B cell (primary cell): ENCODE results near the gene GALNT18. TPM values are rescaled to one million over a fixed set of nuclear protein-coding genes. Genes with fewer than 3 reads are reported as not detected.

Experiments used
- ATAC-seq: fragments of 200-7000 bp; cut with Tn5 transposase; one replicate; pipeline ENCODE4 v1.10.0; 2021; ENCODE audit warnings: low read depth, mild to moderate bottlenecking, moderate number of reproducible peaks, moderate library complexity
- CTCF ChIA-PET: fragments of 350-600 bp; sonication (Branson Sonifier 250); formaldehyde crosslinking; loops from one replicate; lab custom pipeline; 2021; ENCODE audit warnings: antibody characterized with exemption, inconsistent platforms; lab: Charles Lee
- POLR2A ChIA-PET: fragments of 350-600 bp; sonication (Branson Sonifier 250); formaldehyde crosslinking; loops from one replicate; lab custom pipeline; 2021; ENCODE audit warnings: antibody characterized with exemption; lab: Charles Lee
- DNase-seq: peaks from one replicate; pipeline ENCODE4 v3.0.0; 2013
- H2AFZ ChIP-seq: 2 replicates; pipeline ENCODE4 v1.6.1; 2012; ENCODE audit warnings: mild to moderate bottlenecking, low read depth, low read length; ENCODE audit not compliant: insufficient read depth, poor library complexity, severe bottlenecking
- H3K27ac ChIP-seq, 2 donors: 1 replicate in 1 of 2; 2 replicates in 1 of 2; pipeline ENCODE4 v1.5.1; 2012 to 2013; ENCODE audit warnings: low read length in 2 of 2, mild to moderate bottlenecking in 2 of 2, moderate library complexity in 1 of 2
- H3K27me3 ChIP-seq, 4 experiments: fragments of 200-600 bp in 1 of 4; sonication (generic) in 1 of 4; replicated peaks in 1 of 4; 1 replicate in 2 of 4; 2 replicates in 2 of 4; pipeline versions ENCODE4 v1.6.1 to v1.7.0; 2013 to 2016; ENCODE audit warnings: low read length in 3 of 4, mild to moderate bottlenecking in 2 of 4, mixed read lengths in 1 of 4, moderate library complexity in 1 of 4; ENCODE audit not compliant: insufficient read depth in 4 of 4, control insufficient read depth in 3 of 4; ENCODE audit errors: control extremely low read depth in 1 of 4
- H3K36me3 ChIP-seq, 2 experiments: replicated peaks in 1 of 2; 1 replicate in 1 of 2; 2 replicates in 1 of 2; pipeline versions ENCODE4 v1.6.1 to v1.7.1; 2013; ENCODE audit warnings: low read length in 1 of 2; ENCODE audit not compliant: insufficient read depth in 2 of 2, control insufficient read depth in 1 of 2; ENCODE audit errors: control extremely low read depth in 1 of 2, extremely low read depth in 1 of 2
- H3K4me1 ChIP-seq, 2 donors: fragments of 200-600 bp in 1 of 2; sonication (generic) in 1 of 2; 1 replicate in 1 of 2; 2 replicates in 1 of 2; pipeline versions ENCODE4 v1.5.1 to v1.6.1; 2013 to 2017; ENCODE audit warnings: low read length in 2 of 2; ENCODE audit not compliant: control insufficient read depth in 2 of 2, insufficient read depth in 2 of 2
- H3K4me2 ChIP-seq: replicated peaks from 2 replicates; pipeline ENCODE3; 2012; ENCODE audit warnings: mild to moderate bottlenecking, low read depth, low read length; ENCODE audit not compliant: poor library complexity, severe bottlenecking
- H3K4me3 ChIP-seq, 5 experiments: fragments of 200-600 bp in 1 of 5; sonication (generic) in 1 of 5; 1 replicate in 3 of 5; 2 replicates in 2 of 5; pipeline versions ENCODE4 v1.5.1 to v1.7.0; 2011 to 2016; ENCODE audit warnings: low read length in 4 of 5, mild to moderate bottlenecking in 4 of 5, low read depth in 2 of 5, control low read depth in 1 of 5, moderate library complexity in 1 of 5; ENCODE audit not compliant: insufficient read depth in 1 of 5; ENCODE audit errors: control extremely low read depth in 1 of 5, extremely low read depth in 1 of 5
- H3K79me2 ChIP-seq: fragments of 200-600 bp; sonication (generic); one replicate; pipeline ENCODE4 v1.6.0; 2016; ENCODE audit warnings: low read length; ENCODE audit not compliant: control insufficient read depth, insufficient read depth
- H3K9ac ChIP-seq: fragments of 200-600 bp; sonication (generic); 2 replicates; pipeline ENCODE4 v1.6.1; 2017; ENCODE audit warnings: mild to moderate bottlenecking, low read length, moderate library complexity
- H3K9me3 ChIP-seq, 3 donors: one replicate each; pipeline versions ENCODE4 v1.6.1 to v1.7.1; 2013; ENCODE audit warnings: low read length in 2 of 3; ENCODE audit not compliant: control insufficient read depth in 2 of 3, insufficient read depth in 1 of 3; ENCODE audit errors: control extremely low read depth in 1 of 3
- H4K20me1 ChIP-seq: 2 replicates; pipeline ENCODE4 v1.6.0; 2012; ENCODE audit warnings: mild to moderate bottlenecking, low read length; ENCODE audit not compliant: insufficient read depth, control insufficient read depth, poor library complexity, severe bottlenecking
- H3K27ac Mint-ChIP-seq: one replicate; pipeline ENCODE4 v1.8.0; 2021; ENCODE audit warnings: mixed read lengths
- H3K27me3 Mint-ChIP-seq: one replicate; pipeline ENCODE4 v1.8.0; 2021; ENCODE audit warnings: mixed read lengths
- H3K4me1 Mint-ChIP-seq: one replicate; pipeline ENCODE4 v1.8.0; 2021; ENCODE audit warnings: mixed read lengths
- H3K4me3 Mint-ChIP-seq: one replicate; pipeline ENCODE4 v1.8.0; 2021; ENCODE audit warnings: mixed read lengths
- H3K9me3 Mint-ChIP-seq: one replicate; pipeline ENCODE4 v1.8.0; 2022; ENCODE audit warnings: mixed read lengths; ENCODE audit not compliant: insufficient read depth
- CTCF ChIP-seq: fragments of 200-600 bp; IDR thresholded peaks from one replicate; pipeline ENCODE4 v1.8.0; 2022; ENCODE audit warnings: antibody characterized with exemption, mild to moderate bottlenecking
- EZH2 ChIP-seq: IDR thresholded peaks from 2 replicates; pipeline ENCODE4 v1.6.1; 2012; ENCODE audit warnings: borderline replicate concordance, low read depth, mild to moderate bottlenecking, moderate library complexity, low read length; ENCODE audit not compliant: insufficient read depth, poor library complexity, severe bottlenecking
- WGBS: methylation state at CpG from one replicate; pipeline ENCODE4 v1.1.5; 2013; ENCODE audit warnings: missing lambda C conversion rate; ENCODE audit not compliant: insufficient coverage; 5-methylcytosine and 5-hydroxymethylcytosine counted together
- intact Hi-C: fragments of 100-400 bp; cut with micrococcal nuclease; formaldehyde crosslinking; loops from one replicate; pipeline ENCODE4 v1.10.0; 2022
- polyA plus RNA-seq: library from polyadenylated mRNA; depleted of rRNA; stranded (reverse); fragments of >200 nt; gene quantifications from 2 replicates; pipeline ENCODE4 v1.2.3, GENCODE V29; 2012
- total RNA-seq, 2 donors: library from RNA; stranded (reverse); fragments of 120-200 nt in 1 of 2; gene quantifications; 1 replicate in 1 of 2; 2 replicates in 1 of 2; pipeline versions ENCODE4 v1.2.3 to v1.2.4, GENCODE V29; 2013 to 2022

Gene GALNT18
- total and polyA plus RNA-seq, 2 donors (not counting 1 experiment from before 2014, with no cell fraction given), result not detected

GRCh38 chr11:11426226-11426952 lies 195.4 kb downstream of the GALNT18 start:
- 82% methylated on average over 4 of the region's 4 CpGs for WGBS
- H2AFZ ChIP-seq, result no peak overlapping the region
- no peaks in the 10 kb centered on the region for H3K9me3 ChIP-seq
- Mint-ChIP-seq H3K4me1 (no peaks in the 10 kb centered on the region), H3K27ac (no peak overlapping the region), H3K27me3 (no peaks in the 10 kb centered on the region), H3K9me3 (no peaks in the 10 kb centered on the region), H3K4me3 (no peak overlapping the region)
- no peaks in the 10 kb centered on the region for H3K27me3 ChIP-seq
- no peak for ATAC-seq
- ChIA-PET CTCF (no interaction called here), POLR2A (no interaction called here)
- H3K4me3 ChIP-seq, result no peak overlapping the region
- H3K27ac ChIP-seq, result no peak overlapping the region
- TF ChIP-seq EZH2, result no peak
- TF ChIP-seq CTCF, result no peak
- intact Hi-C loops, result no loop called here
- no peaks in the 10 kb centered on the region for H3K36me3 ChIP-seq
- no peaks in the 10 kb centered on the region for H3K79me2 ChIP-seq
- no peaks in the 10 kb centered on the region for H4K20me1 ChIP-seq
- no peak overlapping the region for H3K4me2 ChIP-seq
- H3K9ac ChIP-seq, result no peak overlapping the region
- DNase-seq, result no peak
- H3K4me1 ChIP-seq, result no peaks in the 10 kb centered on the region

- CTCF ChIA-PET, result no interaction called here
- WGBS, result 77% methylated on average over 4 of the region's 5 CpGs
- ATAC-seq, result no peak
Measured at GRCh38 chr11:11425806-11426205, 196.0 kb downstream of the GALNT18 start.

More at GRCh38 chr11:11425806-11426205, 196.0 kb downstream of the GALNT18 start:
- H3K4me3 ChIP-seq, result no peak overlapping the region
- no peak overlapping the region for H2AFZ ChIP-seq
- POLR2A ChIA-PET, result no interaction called here
- no peak overlapping the region for H3K4me2 ChIP-seq
- H3K36me3 ChIP-seq, result no peaks in the 10 kb centered on the region
- TF ChIP-seq EZH2 (no peak), CTCF (no peak)
- H4K20me1 ChIP-seq, result no peaks in the 10 kb centered on the region
- H3K27me3 Mint-ChIP-seq, result peaks cover 4% of the 10 kb centered on the region
- no peak overlapping the region for H3K27ac ChIP-seq
- intact Hi-C loops, result no loop called here
- no peak for DNase-seq
- no peak overlapping the region for H3K4me3 Mint-ChIP-seq
- no peaks in the 10 kb centered on the region for H3K4me1 Mint-ChIP-seq
- H3K9me3 ChIP-seq, result no peaks in the 10 kb centered on the region
- H3K79me2 ChIP-seq, result no peaks in the 10 kb centered on the region
- H3K27ac Mint-ChIP-seq, result no peak overlapping the region
- peaks cover 0 to 5% (median 0%) of the 10 kb centered on the region in 4 experiments for H3K27me3 ChIP-seq
- H3K9ac ChIP-seq, result no peak overlapping the region
- H3K9me3 Mint-ChIP-seq, result no peaks in the 10 kb centered on the region
- no peaks in the 10 kb centered on the region for H3K4me1 ChIP-seq
